ENCODE measurements around the gene CST9. TPM values are rescaled to one million over a fixed set of nuclear protein-coding genes. Genes with fewer than 3 reads are reported as not detected.

The CST9 gene
- total RNA-seq, 1 experiment from 2014 or later, result not detected

GRCh38 chr20:23565503-23566045 is 40.1 kb downstream of the CST9 start:
- H3K27ac ChIP-seq (ENCODE audit: insufficient read length, low read depth, low read length), result no peak overlapping the region
- no peaks in the 10 kb centered on the region for H3K27me3 ChIP-seq (ENCODE audit: insufficient read depth, low read length)
- H4K8ac ChIP-seq (replicated peaks; ENCODE audit: insufficient read length, low read depth, low read length), result no peak overlapping the region
- no peak overlapping the region for H3K56ac ChIP-seq (ENCODE audit: insufficient read length, low read depth, low read length)
- peaks cover 11% of the 10 kb centered on the region for H3K9me3 ChIP-seq (ENCODE audit: control insufficient read depth, low read depth, low read length)
- no CpG with 5 or more reads among the region's 2 CpGs for WGBS (ENCODE audit: extremely low coverage, insufficient read length, low lambda C conversion rate)
- no peak overlapping the region for H2BK15ac ChIP-seq (ENCODE audit: low read depth, low read length)
- H2BK12ac ChIP-seq (ENCODE audit: insufficient read length, low read depth, low read length), result no peak overlapping the region
- no peak overlapping the region for H2BK120ac ChIP-seq (ENCODE audit: low read depth, low read length, poor library complexity, severe bottlenecking)
- Mint-ChIP-seq H3K4me1 (no peaks in the 10 kb centered on the region), H3K4me3 (no peak overlapping the region), H3K27ac (no peak overlapping the region; a peak in 1 of 7 replicates), H3K27me3 (ENCODE audit: low read depth) (peaks cover 10% of the 10 kb centered on the region), H3K9me3 (peaks cover 22 to 23% of the 10 kb centered on the region in 2 experiments), H3K36me3 (ENCODE audit: insufficient read depth in 1 of 3, low read depth in 3 of 3) (peaks cover 2 to 17% (median 5%) of the 10 kb centered on the region in 3 experiments; a peak in 4 of 7 replicates)
- H2BK20ac ChIP-seq (ENCODE audit: low read depth, low read length, poor library complexity, severe bottlenecking), result no peak overlapping the region
- no peaks in the 10 kb centered on the region for H4K20me1 ChIP-seq (ENCODE audit: control insufficient read depth, insufficient read depth, insufficient read length)
- TF ChIP-seq CTCF (conservative IDR thresholded peaks at IDR 0.05), result no peak
- H2BK5ac ChIP-seq (ENCODE audit: insufficient read length, low read length), result no peak overlapping the region
- H3T11ph ChIP-seq (ENCODE audit: low read length), result no peak overlapping the region
- no peak overlapping the region for H3K4me2 ChIP-seq (ENCODE audit: insufficient read depth, insufficient read length, low read length)
- no peaks in the 10 kb centered on the region for H3K79me2 ChIP-seq (ENCODE audit: insufficient read depth, low read length)
- no peak overlapping the region for H3K18ac ChIP-seq (ENCODE audit: insufficient read length, low read depth, low read length)
- H3K9ac ChIP-seq (ENCODE audit: extremely low read depth, insufficient read length, low read length), result no peak overlapping the region
- DNase-seq, result peak; percentile 16
- no peak overlapping the region for H3K4ac ChIP-seq (ENCODE audit: low read depth, low read length)
- no peaks in the 10 kb centered on the region for H3K79me1 ChIP-seq (ENCODE audit: insufficient read depth, low read depth, low read length, poor library complexity, severe bottlenecking)
- H3K14ac ChIP-seq (ENCODE audit: insufficient read depth, low read length), result no peak overlapping the region
- no peak overlapping the region for H4K91ac ChIP-seq (ENCODE audit: insufficient read length, low read depth, low read length)
- H2AFZ ChIP-seq (ENCODE audit: low read length), result no peak overlapping the region
- no peaks in the 10 kb centered on the region for H3K4me1 ChIP-seq (ENCODE audit: insufficient read depth, low read length)
- H2AK5ac ChIP-seq (ENCODE audit: insufficient read length, low read length), result no peak overlapping the region
- no peaks in the 10 kb centered on the region for H3K23me2 ChIP-seq (ENCODE audit: insufficient read length, low read depth, low read length, poor library complexity, severe bottlenecking)
- H4K5ac ChIP-seq (ENCODE audit: insufficient read length, low read depth, low read length), result no peak overlapping the region
- no peak overlapping the region for H3K23ac ChIP-seq (ENCODE audit: insufficient read length, low read depth, low read length)
